Bronchial epithelial cell (primary cell): ENCODE measurements around the gene CHRM4. TPM values are rescaled to one million over a fixed set of nuclear protein-coding genes. Genes with fewer than 3 reads are reported as not detected.
"Not testable (repeated sequence)": the region's sequence is repeated elsewhere in the genome, so short reads cannot be mapped to it uniquely, and the experiment has no call there.

Experiments used
- DNase-seq: peaks from one replicate; pipeline ENCODE4 v3.0.0-alpha.2; 2010; ENCODE audit warnings: low read depth
- FAIRE-seq: peaks from 2 replicates; lab custom pipeline; 2011; peaks lifted over from hg19 to GRCh38; lab: Jason Lieb, UNC
- H3K27me3 ChIP-seq: 2 replicates; pipeline ENCODE4 v1.5.1; 2011; ENCODE audit warnings: low read length; ENCODE audit not compliant: control insufficient read depth, insufficient read depth
- H3K36me3 ChIP-seq: 2 replicates; pipeline ENCODE4 v1.5.1; 2011; ENCODE audit warnings: low read length; ENCODE audit not compliant: control insufficient read depth, insufficient read depth
- H3K4me3 ChIP-seq: 2 replicates; pipeline ENCODE4 v1.5.1; 2011; ENCODE audit warnings: mild to moderate bottlenecking, low read depth, low read length, control low read depth
- CTCF ChIP-seq: IDR thresholded peaks from 2 replicates; pipeline ENCODE4 v1.5.1; 2011; ENCODE audit warnings: mild to moderate bottlenecking, moderate library complexity, low read length, control low read depth, inconsistent platforms; ENCODE audit not compliant: insufficient read depth, severe bottlenecking
- total RNA-seq: library from RNA; depleted of rRNA; stranded (reverse); fragments of >200 nt; gene quantifications from 2 replicates; pipeline ENCODE4 v1.2.1, GENCODE V29; 2014

The CHRM4 gene
- total RNA-seq, 1 donor from 2014 or later, result not detected

- no peak for DNase-seq
- peaks cover 10% of the 10 kb centered on the region for H3K27me3 ChIP-seq
- no peak for FAIRE-seq
- no peak for TF ChIP-seq CTCF
- no peaks in the 10 kb centered on the region for H3K36me3 ChIP-seq
- H3K4me3 ChIP-seq, result no peak overlapping the region
Measured at GRCh38 chr11:46383404-46383758, 8.2 kb downstream of the CHRM4 start.

GRCh38 chr11:46382646-46383403, 8.8 kb downstream of the CHRM4 start:
- TF ChIP-seq CTCF, result peak; percentile 63
- H3K4me3 ChIP-seq, result no peak overlapping the region
- FAIRE-seq (no peak), DNase-seq (no peak)
- no peaks in the 10 kb centered on the region for H3K36me3 ChIP-seq
- H3K27me3 ChIP-seq, result peaks cover 5% of the 10 kb centered on the region

GRCh38 chr11:46381819-46382645, 9.5 kb downstream of the CHRM4 start:
- no peak for TF ChIP-seq CTCF
- FAIRE-seq, result no peak
- peaks cover 4% of the 10 kb centered on the region for H3K36me3 ChIP-seq
- DNase-seq, result no peak
- peak overlapping the region; percentile 39 for H3K4me3 ChIP-seq
- peaks cover 1% of the 10 kb centered on the region for H3K27me3 ChIP-seq

GRCh38 chr11:46381048-46381818, 10.3 kb downstream of the CHRM4 start, which contains the start of gene MDK:
TSS of gene MDK (plus strand) at chr11:46381669. CDS start at chr11:46382058, 389 bp downstream.
- TF ChIP-seq CTCF, result no peak
- FAIRE-seq (no peak), DNase-seq (no peak)
- Histone ChIP-seq H3K36me3 (peaks cover 6% of the 10 kb centered on the region), H3K4me3 (peak within 1 kb of the TSS; percentile 39), H3K27me3 (peaks cover 1% of the 10 kb centered on the region)

- Histone ChIP-seq H3K36me3 (peaks cover 9% of the 10 kb centered on the region), H3K27me3 (peaks cover 1% of the 10 kb centered on the region), H3K4me3 (peak overlapping the region; percentile 39)
- no peak for FAIRE-seq
- TF ChIP-seq CTCF, result no peak
- DNase-seq, result no peak
Measured at GRCh38 chr11:46380340-46381047, 11.1 kb downstream of the CHRM4 start.

- not testable (repeated sequence) for FAIRE-seq, H3K27me3 ChIP-seq, DNase-seq, H3K4me3 ChIP-seq
- peaks cover 11% of the 10 kb centered on the region for H3K36me3 ChIP-seq
Measured at GRCh38 chr11:46379482-46380293, 11.9 kb downstream of the CHRM4 start.
